HepG2 (cell line): ENCODE data around the gene FNDC4. TPM values are rescaled to one million over a fixed set of nuclear protein-coding genes. Genes with fewer than 3 reads are reported as not detected.

Experiments used
- BCL3 ChIP-seq: sonication (generic); formaldehyde crosslinking; IDR thresholded peaks from 2 replicates; pipeline ENCODE4 v1.5.1; 2020; ENCODE audit warnings: mild to moderate bottlenecking, missing genetic modification reagents, moderate library complexity
- CSRNP2 ChIP-seq: sonication (generic); formaldehyde crosslinking; conservative IDR thresholded peaks from 2 replicates; pipeline ENCODE4 v1.8.0; 2022; ENCODE audit warnings: low read depth, missing genetic modification reagents
- HDAC2 ChIP-seq: sonication (generic); formaldehyde crosslinking; IDR thresholded peaks from 2 replicates; pipeline ENCODE4 v1.4.0; 2020; ENCODE audit warnings: missing genetic modification reagents
- PAX8 ChIP-seq: sonication (generic); formaldehyde crosslinking; IDR thresholded peaks from 2 replicates; pipeline ENCODE4 v1.8.0; 2022; ENCODE audit warnings: mild to moderate bottlenecking, missing genetic modification reagents, borderline replicate concordance
- PLSCR1 ChIP-seq: sonication (generic); formaldehyde crosslinking; IDR thresholded peaks from 2 replicates; pipeline ENCODE4 v1.5.0; 2020; ENCODE audit warnings: missing genetic modification reagents, mild to moderate bottlenecking, borderline replicate concordance
- REST ChIP-seq, 2 experiments: IDR thresholded peaks; 2 replicates each; pipeline ENCODE4 v1.6.1; 2011 to 2012; ENCODE audit warnings: low read length in 2 of 2, borderline replicate concordance in 1 of 2, low read depth in 1 of 2, mild to moderate bottlenecking in 1 of 2, moderate library complexity in 1 of 2
- SIN3A ChIP-seq: IDR thresholded peaks from 2 replicates; pipeline ENCODE4 v1.6.1; 2011; ENCODE audit warnings: low read depth, mild to moderate bottlenecking, control low read depth, low read length, borderline replicate concordance
- SMAD3 ChIP-seq: sonication (generic); formaldehyde crosslinking; IDR thresholded peaks from 2 replicates; pipeline ENCODE4 v1.4.0; 2020; ENCODE audit warnings: missing genetic modification reagents
- TBL1XR1 ChIP-seq: fragments of 150-350 bp; IDR thresholded peaks from 2 replicates; pipeline ENCODE4 v1.6.1; 2014; ENCODE audit warnings: borderline replicate concordance, low read length; ENCODE audit not compliant: partially characterized antibody
- ZBTB2 ChIP-seq: sonication (generic); formaldehyde crosslinking; IDR thresholded peaks from 2 replicates; pipeline ENCODE4 v1.8.0; 2022; ENCODE audit warnings: low read depth, missing genetic modification reagents
- ZBTB38 ChIP-seq: sonication (generic); formaldehyde crosslinking; IDR thresholded peaks from 2 replicates; pipeline ENCODE4 v1.5.1; 2020; ENCODE audit warnings: mild to moderate bottlenecking, missing genetic modification reagents
- ZBTB49 ChIP-seq: sonication (generic); formaldehyde crosslinking; IDR thresholded peaks from 2 replicates; pipeline ENCODE4 v1.4.0; 2020; ENCODE audit warnings: missing genetic modification reagents, borderline replicate concordance
- ZNF329 ChIP-seq: sonication (generic); formaldehyde crosslinking; IDR thresholded peaks from 2 replicates; pipeline ENCODE4 v1.9.0; 2021; ENCODE audit warnings: low read depth, mild to moderate bottlenecking, missing genetic modification reagents
- ZNF619 ChIP-seq: sonication (generic); formaldehyde crosslinking; IDR thresholded peaks from 2 replicates; pipeline ENCODE4 v1.4.0; 2020; ENCODE audit warnings: mild to moderate bottlenecking, missing genetic modification reagents
- ZSCAN20 ChIP-seq: sonication (generic); formaldehyde crosslinking; IDR thresholded peaks from 2 replicates; pipeline ENCODE4 v1.4.0; 2020; ENCODE audit warnings: missing genetic modification reagents, mild to moderate bottlenecking, borderline replicate concordance
- ZSCAN29 ChIP-seq: sonication (generic); formaldehyde crosslinking; conservative IDR thresholded peaks from 2 replicates; pipeline ENCODE4 v1.4.0; 2020; ENCODE audit warnings: mild to moderate bottlenecking, missing genetic modification reagents
- polyA plus RNA-seq, 8 experiments: library from polyadenylated mRNA; depleted of rRNA in 3 of 8; stranded (reverse) in 7 of 8; unstranded in 1 of 8; fragments of >200 nt; fragmentation: Illumina TruSeq in 4 of 8; extraction: Trizol in 4 of 8; gene quantifications; 2 replicates each; pipeline versions ENCODE4 v1.2.1 to v1.2.3, GENCODE V29; 2011 to 2016; ENCODE audit warnings: low read depth in 4 of 8, missing spikeins in 1 of 8, mixed read lengths in 1 of 8; ENCODE audit not compliant: insufficient read depth in 1 of 8
- total RNA-seq, 5 experiments: library from RNA; depleted of rRNA; stranded (reverse); fragments of >200 nt; fragmentation: Illumina TruSeq; extraction: Trizol; gene quantifications; 2 replicates each; pipeline ENCODE4 v1.2.3, GENCODE V29; 2016; ENCODE audit warnings: low read depth in 1 of 5

FNDC4 gene
- total and polyA plus RNA-seq, 2 of the 13 experiments (the other 11 are each of a cell fraction or from before 2014, with no cell fraction given), result 9.0 to 17.4 TPM

GRCh38 chr2:27489118-27489497 is 5.9 kb downstream of the FNDC4 start (continued):
- TF ChIP-seq BCL3, result no peak
- no peak for TF ChIP-seq ZNF329 (CRISPR knock-in tag)
- TF ChIP-seq SIN3A, result no peak
- no peak for TF ChIP-seq REST (IDR thresholded peaks at IDR 0.05; ENCODE audit: borderline replicate concordance in 1 of 2, low read depth in 1 of 2, low read length in 2 of 2)
- no peak for TF ChIP-seq TBL1XR1
- no peak for TF ChIP-seq ZBTB2 (CRISPR knock-in tag)
- TF ChIP-seq ZSCAN29, result no peak
- TF ChIP-seq ZSCAN20, result no peak
- TF ChIP-seq CSRNP2 (CRISPR knock-in tag), result no peak
- no peak for TF ChIP-seq SMAD3
- TF ChIP-seq ZBTB38, result no peak
- 0 out of 2 replicates have a peak, but pooled peaks have one; percentile 11 for TF ChIP-seq ZNF619
- TF ChIP-seq PAX8 (CRISPR knock-in tag), result no peak
- TF ChIP-seq PLSCR1 (CRISPR knock-in tag), result no peak
- TF ChIP-seq HDAC2 (CRISPR knock-in tag), result no peak
- no peak for TF ChIP-seq ZBTB49 (CRISPR knock-in tag)
